Immature natural killer cell (primary cell): ENCODE data around the gene ZNF18. TPM values are rescaled to one million over a fixed set of nuclear protein-coding genes. Genes with fewer than 3 reads are reported as not detected.

Experiments used
- DNase-seq, 3 donors: peaks; one replicate each; pipeline ENCODE4 v3.0.0; 2022; ENCODE audit warnings: mixed read lengths in 1 of 3
- H3K27ac Mint-ChIP-seq, 6 donors: one replicate each; pipeline ENCODE4 v1.8.0; 2020; ENCODE audit warnings: mixed read lengths in 6 of 6, mild to moderate bottlenecking in 5 of 6, inconsistent platforms in 4 of 6, moderate library complexity in 3 of 6
- H3K27me3 Mint-ChIP-seq, 3 donors: one replicate each; pipeline ENCODE4 v1.8.0; 2020 to 2021; ENCODE audit warnings: low read depth in 3 of 3, mild to moderate bottlenecking in 3 of 3, mixed read lengths in 3 of 3, moderate library complexity in 3 of 3, inconsistent platforms in 1 of 3
- H3K36me3 Mint-ChIP-seq, 3 donors: one replicate each; pipeline ENCODE4 v1.8.0; 2020; ENCODE audit warnings: mixed read lengths in 3 of 3, inconsistent platforms in 2 of 3, mild to moderate bottlenecking in 2 of 3
- H3K4me1 Mint-ChIP-seq, 2 donors: one replicate each; pipeline ENCODE4 v1.8.0; 2020; ENCODE audit warnings: inconsistent platforms in 2 of 2, mild to moderate bottlenecking in 2 of 2, mixed read lengths in 2 of 2, moderate library complexity in 1 of 2
- H3K4me3 Mint-ChIP-seq, 5 donors: one replicate each; pipeline ENCODE4 v1.8.0; 2020; ENCODE audit warnings: mild to moderate bottlenecking in 5 of 5, mixed read lengths in 5 of 5, inconsistent platforms in 3 of 5, moderate library complexity in 3 of 5
- H3K9me3 Mint-ChIP-seq, 6 donors: one replicate each; pipeline ENCODE4 v1.8.0; 2020; ENCODE audit warnings: mild to moderate bottlenecking in 6 of 6, mixed read lengths in 6 of 6, inconsistent platforms in 4 of 6, moderate library complexity in 3 of 6
- polyA plus RNA-seq, 3 donors: library from polyadenylated mRNA; unstranded; fragments of 300-500 nt; fragmentation: Illumina TruSeq; gene quantifications; one replicate each; pipeline ENCODE4 v1.2.3, GENCODE V29; 2021

ZNF18 gene
- polyA plus RNA-seq = 10 to 100 TPM in 1 of 3 donors, 1 to 10 TPM in 2; 4.4 to 10.6 (median 8.2) TPM

GRCh38 chr17:11997147-11997971, at the start of gene ZNF18:
TSS of gene ZNF18 (minus strand) at chr17:11997475. CDS start at chr17:11992829, 4,646 bp downstream.
- H3K4me3 Mint-ChIP-seq = peak within 1 kb of the TSS; percentile 92 to 97 (median 96)
- H3K27ac Mint-ChIP-seq = peak within 1 kb of the TSS; percentile 79 to 97 (median 90)
- peaks cover 16 to 39% of the 10 kb centered on the region in 2 donors for H3K4me1 Mint-ChIP-seq

GRCh38 chr17:12046786-12047185, 49.5 kb upstream of the ZNF18 start:
- H3K9me3 Mint-ChIP-seq = no peaks in the 10 kb centered on the region
- no peaks in the 10 kb centered on the region for H3K36me3 Mint-ChIP-seq
- H3K4me1 Mint-ChIP-seq = peaks cover 59 to 89% of the 10 kb centered on the region in 2 donors
- peaks cover 0 to 3% (median 2%) of the 10 kb centered on the region in 3 donors for H3K27me3 Mint-ChIP-seq
- DNase-seq = no peak
- no peak overlapping the region for H3K27ac Mint-ChIP-seq
- no peak overlapping the region for H3K4me3 Mint-ChIP-seq

More at GRCh38 chr17:11997147-11997971, at the start of gene ZNF18:
- peak; percentile 94 to 95 (median 95) for DNase-seq
- Mint-ChIP-seq H3K36me3 (peaks cover 0 to 6% (median 0%) of the 10 kb centered on the region in 3 donors), H3K9me3 (no peaks in the 10 kb centered on the region), H3K27me3 (peaks cover 3 to 13% (median 8%) of the 10 kb centered on the region in 3 donors)

GRCh38 chr17:12043702-12044101, 46.4 kb upstream of the ZNF18 start:
- no peaks in the 10 kb centered on the region for H3K36me3 Mint-ChIP-seq
- no peak overlapping the region for H3K27ac Mint-ChIP-seq
- DNase-seq = no peak
- no peaks in the 10 kb centered on the region for H3K9me3 Mint-ChIP-seq
- H3K4me1 Mint-ChIP-seq = peaks cover 48 to 88% of the 10 kb centered on the region in 2 donors
- H3K4me3 Mint-ChIP-seq = no peak overlapping the region
- H3K27me3 Mint-ChIP-seq = peaks cover 0 to 3% (median 2%) of the 10 kb centered on the region in 3 donors

GRCh38 chr17:12041312-12041711, 44.0 kb upstream of the ZNF18 start:
- no peaks in the 10 kb centered on the region for H3K36me3 Mint-ChIP-seq
- H3K27me3 Mint-ChIP-seq = peaks cover 0 to 2% (median 0%) of the 10 kb centered on the region in 3 donors
- DNase-seq = no peak
- H3K27ac Mint-ChIP-seq = peak overlapping the region in 1 of 6 donors; percentile 68
- H3K4me1 Mint-ChIP-seq = peaks cover 38 to 90% of the 10 kb centered on the region in 2 donors
- H3K9me3 Mint-ChIP-seq = no peaks in the 10 kb centered on the region
- H3K4me3 Mint-ChIP-seq = no peak overlapping the region

GRCh38 chr17:12040478-12040877, 43.2 kb upstream of the ZNF18 start:
- peaks cover 31 to 83% of the 10 kb centered on the region in 2 donors for H3K4me1 Mint-ChIP-seq
- no peaks in the 10 kb centered on the region for H3K36me3 Mint-ChIP-seq
- H3K4me3 Mint-ChIP-seq = no peak overlapping the region
- no peak for DNase-seq
- peaks cover 0 to 2% (median 0%) of the 10 kb centered on the region in 3 donors for H3K27me3 Mint-ChIP-seq
- H3K9me3 Mint-ChIP-seq = no peaks in the 10 kb centered on the region
- no peak overlapping the region for H3K27ac Mint-ChIP-seq

- Mint-ChIP-seq H3K4me3 (no peak overlapping the region), H3K27ac (no peak overlapping the region), H3K4me1 (peaks cover 20 to 68% of the 10 kb centered on the region in 2 donors), H3K9me3 (no peaks in the 10 kb centered on the region), H3K27me3 (no peaks in the 10 kb centered on the region), H3K36me3 (no peaks in the 10 kb centered on the region)
- DNase-seq = no peak
Observed at GRCh38 chr17:12037970-12038369, 40.7 kb upstream of the ZNF18 start.

- H3K9me3 Mint-ChIP-seq = no peaks in the 10 kb centered on the region
- H3K36me3 Mint-ChIP-seq = no peaks in the 10 kb centered on the region
- no peak overlapping the region for H3K4me3 Mint-ChIP-seq
- no peak for DNase-seq
- H3K27me3 Mint-ChIP-seq = no peaks in the 10 kb centered on the region
- no peak overlapping the region for H3K27ac Mint-ChIP-seq
- H3K4me1 Mint-ChIP-seq = peaks cover 18 to 65% of the 10 kb centered on the region in 2 donors
Observed at GRCh38 chr17:12035673-12036072, 38.4 kb upstream of the ZNF18 start.

GRCh38 chr17:12034538-12034937, 37.3 kb upstream of the ZNF18 start:
- Mint-ChIP-seq H3K4me3 (no peak overlapping the region), H3K4me1 (peaks cover 21 to 63% of the 10 kb centered on the region in 2 donors), H3K9me3 (no peaks in the 10 kb centered on the region), H3K36me3 (no peaks in the 10 kb centered on the region), H3K27ac (no peak overlapping the region), H3K27me3 (no peaks in the 10 kb centered on the region)
- DNase-seq = no peak

GRCh38 chr17:12028611-12029010, 31.3 kb upstream of the ZNF18 start:
- H3K4me3 Mint-ChIP-seq = no peak overlapping the region
- DNase-seq = no peak
- H3K4me1 Mint-ChIP-seq = peaks cover 35 to 58% of the 10 kb centered on the region in 2 donors
- H3K36me3 Mint-ChIP-seq = no peaks in the 10 kb centered on the region
- H3K27ac Mint-ChIP-seq = no peak overlapping the region
- H3K9me3 Mint-ChIP-seq = no peaks in the 10 kb centered on the region
- no peaks in the 10 kb centered on the region for H3K27me3 Mint-ChIP-seq

- Mint-ChIP-seq H3K27ac (no peak overlapping the region), H3K27me3 (no peaks in the 10 kb centered on the region), H3K4me1 (peaks cover 44 to 67% of the 10 kb centered on the region in 2 donors), H3K36me3 (no peaks in the 10 kb centered on the region), H3K4me3 (no peak overlapping the region), H3K9me3 (no peaks in the 10 kb centered on the region)
- DNase-seq = no peak
Observed at GRCh38 chr17:12027658-12028057, 30.4 kb upstream of the ZNF18 start.

GRCh38 chr17:12024327-12024726, 27.1 kb upstream of the ZNF18 start:
- Mint-ChIP-seq H3K9me3 (no peaks in the 10 kb centered on the region), H3K36me3 (no peaks in the 10 kb centered on the region), H3K4me1 (peaks cover 48 to 71% of the 10 kb centered on the region in 2 donors), H3K4me3 (no peak overlapping the region), H3K27ac (no peak overlapping the region), H3K27me3 (peaks cover 2% of the 10 kb centered on the region in 3 donors)
- no peak for DNase-seq

- Mint-ChIP-seq H3K4me1 (peaks cover 39 to 58% of the 10 kb centered on the region in 2 donors), H3K4me3 (peak overlapping the region; percentile 7 to 84 (median 83)), H3K36me3 (no peaks in the 10 kb centered on the region), H3K9me3 (no peaks in the 10 kb centered on the region), H3K27ac (peak overlapping the region in 3 of 6 donors; percentile 11 to 71 (median 61)), H3K27me3 (peaks cover 2% of the 10 kb centered on the region in 3 donors)
- no peak for DNase-seq
Observed at GRCh38 chr17:12022310-12022709, 25.0 kb upstream of the ZNF18 start.

- H3K9me3 Mint-ChIP-seq = no peaks in the 10 kb centered on the region
Observed at GRCh38 chr17:12021623-12022140, 24.4 kb upstream of the ZNF18 start.

More at GRCh38 chr17:12021623-12022140, 24.4 kb upstream of the ZNF18 start:
- Mint-ChIP-seq H3K36me3 (no peaks in the 10 kb centered on the region), H3K4me3 (peak overlapping the region; percentile 77 to 84 (median 83)), H3K27me3 (peaks cover 2% of the 10 kb centered on the region in 3 donors), H3K27ac (peak overlapping the region; percentile 66 to 83 (median 70)), H3K4me1 (peaks cover 35 to 52% of the 10 kb centered on the region in 2 donors)
- no peak for DNase-seq
